A673 (cell line): ENCODE data around the gene CD93. TPM values are rescaled to one million over a fixed set of nuclear protein-coding genes. Genes with fewer than 3 reads are reported as not detected.

Experiments
- BruUV-seq: library from RNA; stranded (reverse); fragments of 400-500 nt; replicated peaks from 2 replicates; lab custom pipeline; 2021; lab: Mats Ljungman, UMichigan
- CTCF ChIA-PET: fragments of 300-600 bp; sonication (Branson Sonifier 250); formaldehyde crosslinking; loops from one replicate; lab custom pipeline; 2022; ENCODE audit warnings: antibody characterized with exemption; lab: Charles Lee
- POLR2A ChIA-PET: fragments of 300-600 bp; sonication (Branson Sonifier 250); formaldehyde crosslinking; loops from one replicate; lab custom pipeline; 2022; ENCODE audit warnings: antibody characterized with exemption; ENCODE audit not compliant: low non-redundant PET; lab: Charles Lee
- DNase-seq: peaks from one replicate; pipeline ENCODE4 v3.0.0-alpha.2; 2015; ENCODE audit warnings: low spot score
- H3K27ac ChIP-seq: fragments of 200-600 bp; sonication (generic); 2 replicates; pipeline ENCODE4 v1.5.1; 2016; ENCODE audit warnings: mixed run types, low read depth, mild to moderate bottlenecking, mixed read lengths, antibody characterized with exemption, low read length; ENCODE audit not compliant: poor library complexity, severe bottlenecking
- H3K27me3 ChIP-seq: fragments of 200-600 bp; sonication (generic); replicated peaks from 2 replicates; pipeline ENCODE4 v1.6.1; 2017; ENCODE audit warnings: mixed run types, low read depth, mild to moderate bottlenecking, mixed read lengths, antibody characterized with exemption, low read length; ENCODE audit not compliant: insufficient read depth, poor library complexity
- H3K36me3 ChIP-seq: fragments of 200-600 bp; sonication (generic); 2 replicates; pipeline ENCODE4 v1.6.1; 2016; ENCODE audit warnings: mixed run types, mild to moderate bottlenecking, mixed read lengths, antibody characterized with exemption, low read length; ENCODE audit not compliant: insufficient read depth, poor library complexity, severe bottlenecking
- H3K4me1 ChIP-seq: fragments of 200-600 bp; sonication (generic); 2 replicates; pipeline ENCODE4 v1.6.1; 2017; ENCODE audit warnings: mixed run types, mild to moderate bottlenecking, mixed read lengths, antibody characterized with exemption, low read length; ENCODE audit not compliant: insufficient read depth, poor library complexity, severe bottlenecking
- H3K4me3 ChIP-seq: fragments of 200-600 bp; sonication (generic); 2 replicates; pipeline ENCODE4 v1.5.1; 2016; ENCODE audit warnings: low read depth, mixed run types, mild to moderate bottlenecking, mixed read lengths, low read length; ENCODE audit not compliant: poor library complexity, severe bottlenecking
- H3K9me3 ChIP-seq: fragments of 200-600 bp; sonication (generic); 2 replicates; pipeline ENCODE4 v1.6.1; 2016; ENCODE audit warnings: mixed run types, low read depth, mild to moderate bottlenecking, mixed read lengths, antibody characterized with exemption, low read length; ENCODE audit not compliant: poor library complexity, severe bottlenecking
- CTCF ChIP-seq: fragments of 300-800, 200-600 bp; sonication (generic); conservative IDR thresholded peaks from 2 replicates; pipeline ENCODE4 v1.5.1; 2017; ENCODE audit warnings: low read depth, mild to moderate bottlenecking, antibody characterized with exemption, low read length, moderate library complexity, mixed read lengths
- EZH2 ChIP-seq: fragments of 200-600 bp; sonication (generic); IDR thresholded peaks from 2 replicates; pipeline ENCODE4 v1.6.1; 2017; ENCODE audit warnings: borderline replicate concordance, low read depth, mild to moderate bottlenecking, mixed read lengths, antibody characterized with exemption, low read length; ENCODE audit not compliant: poor library complexity, severe bottlenecking
- intact Hi-C: fragments of 100-400 bp; cut with micrococcal nuclease; formaldehyde crosslinking; loops from one replicate; pipeline ENCODE4 v1.10.0; 2022; ENCODE audit not compliant: unreplicated experiment
- total RNA-seq: library from RNA; stranded (reverse); gene quantifications from 2 replicates; pipeline ENCODE4 v1.2.3, GENCODE V29; 2021

CD93 gene
- total RNA-seq, 1 experiment from 2014 or later, result 0.06 TPM

GRCh38 chr20:23096097-23096496, 10.0 kb upstream of the CD93 start:
- Histone ChIP-seq H3K27me3 (peaks cover 49% of the 10 kb centered on the region), H3K4me3 (no peak overlapping the region), H3K4me1 (no peaks in the 10 kb centered on the region), H3K27ac (no peak overlapping the region), H3K36me3 (no peaks in the 10 kb centered on the region), H3K9me3 (no peaks in the 10 kb centered on the region)
- no peak for DNase-seq
- intact Hi-C loops, result no loop called here
- ChIA-PET POLR2A (no interaction called here), CTCF (no interaction called here)
- BruUV-seq, result no TSS peak
- TF ChIP-seq CTCF (no peak), EZH2 (no peak)

- intact Hi-C loops, result no loop called here
- ChIA-PET CTCF (no interaction called here), POLR2A (no interaction called here)
- Histone ChIP-seq H3K4me1 (no peaks in the 10 kb centered on the region), H3K27ac (no peak overlapping the region), H3K27me3 (peaks cover 53% of the 10 kb centered on the region), H3K36me3 (no peaks in the 10 kb centered on the region), H3K9me3 (no peaks in the 10 kb centered on the region), H3K4me3 (no peak overlapping the region)
- no peak for TF ChIP-seq CTCF
- no peak for TF ChIP-seq EZH2
- DNase-seq, result no peak
- no TSS peak for BruUV-seq
These were observed 9.4 kb upstream of the CD93 start for GRCh38 chr20:23095499-23095898.

GRCh38 chr20:23094927-23095326, 8.8 kb upstream of the CD93 start:
- no peaks in the 10 kb centered on the region for H3K4me1 ChIP-seq
- no peaks in the 10 kb centered on the region for H3K9me3 ChIP-seq
- POLR2A ChIA-PET, result no interaction called here
- BruUV-seq, result no TSS peak
- H3K36me3 ChIP-seq, result no peaks in the 10 kb centered on the region
- CTCF ChIA-PET, result no interaction called here
- no peak overlapping the region for H3K4me3 ChIP-seq
- TF ChIP-seq CTCF, result no peak
- no peak for TF ChIP-seq EZH2
- intact Hi-C loops, result no loop called here
- H3K27me3 ChIP-seq, result peaks cover 53% of the 10 kb centered on the region
- DNase-seq, result no peak
- H3K27ac ChIP-seq, result no peak overlapping the region
